ENCODE results near the gene LIAS. TPM values are rescaled to one million over a fixed set of nuclear protein-coding genes. Genes with fewer than 3 reads are reported as not detected.
"Not testable (repeated sequence)": the region's sequence is repeated elsewhere in the genome, so short reads cannot be mapped to it uniquely, and the experiment has no call there.

LIAS gene
- total RNA-seq, 1 experiment from 2014 or later, result 18.4 TPM

DNA sequence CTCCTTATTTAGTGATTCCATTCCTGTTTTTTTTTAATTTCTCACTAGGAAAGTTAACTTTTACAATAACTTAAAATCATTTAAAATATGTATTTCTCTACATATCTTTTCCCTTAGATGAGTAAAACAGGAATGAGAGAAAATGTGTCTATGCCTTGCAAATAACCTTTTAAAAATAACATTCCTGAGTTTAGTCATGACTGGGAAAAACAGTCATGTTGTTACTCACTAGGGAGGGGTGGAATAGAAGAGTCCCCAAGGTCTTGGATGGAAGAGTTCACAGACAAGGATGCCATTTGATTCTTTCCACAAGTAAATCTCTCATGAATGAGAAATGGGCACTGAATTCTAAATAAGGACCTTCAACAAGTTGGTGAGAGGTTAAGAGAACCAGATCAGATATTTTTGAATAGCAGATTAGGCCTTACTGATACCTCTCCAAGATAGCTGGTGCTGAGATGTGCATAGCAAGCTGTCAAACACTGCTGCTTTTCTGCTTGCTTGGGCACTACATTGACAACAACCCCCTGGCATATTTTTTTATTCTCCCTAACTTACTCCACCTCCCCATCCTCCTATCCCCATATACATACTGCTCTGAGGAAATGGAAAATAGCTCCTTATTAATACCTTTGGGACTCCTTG lies 43.3 kb downstream of the LIAS start:
- no peaks in the 10 kb centered on the region for H3K27me3 ChIP-seq (ENCODE audit: control insufficient read depth, insufficient read depth, low read length)
- no peak overlapping the region for H3K4me3 ChIP-seq (ENCODE audit: insufficient read depth, low read depth, low read length)
- no peak for DNase-seq
- peaks cover 21% of the 10 kb centered on the region for H3K36me3 ChIP-seq (replicated peaks; ENCODE audit: control insufficient read depth, insufficient read depth, low read length)

GRCh38 chr4:39502664-39503035 lies 43.8 kb downstream of the LIAS start:
- not testable (repeated sequence) for H3K4me3 ChIP-seq (ENCODE audit: insufficient read depth, low read depth, low read length); DNase-seq; H3K27me3 ChIP-seq (ENCODE audit: control insufficient read depth, insufficient read depth, low read length)
- H3K36me3 ChIP-seq (replicated peaks; ENCODE audit: control insufficient read depth, insufficient read depth, low read length), result peaks cover 24% of the 10 kb centered on the region

DNA sequence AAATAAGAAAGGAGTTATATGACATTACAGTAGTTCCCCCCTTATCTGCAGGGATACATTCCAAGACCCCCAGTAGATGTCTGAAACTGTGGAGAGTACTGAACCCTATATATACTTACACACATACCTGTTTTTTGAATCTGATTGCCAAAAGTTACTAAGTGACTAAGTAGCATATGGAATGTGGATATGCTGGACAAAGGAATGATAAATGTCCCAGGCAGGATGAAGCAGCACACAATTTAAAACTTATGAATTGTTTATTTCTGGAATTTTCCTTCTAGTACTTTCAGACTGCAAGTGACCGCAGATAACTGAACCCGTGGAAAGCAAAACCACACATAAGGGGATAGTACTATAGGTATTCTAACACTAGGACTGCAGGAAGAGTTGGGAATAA lies 45.7 kb downstream of the LIAS start:
- no peak for DNase-seq
- H3K36me3 ChIP-seq (replicated peaks; ENCODE audit: control insufficient read depth, insufficient read depth, low read length), result peaks cover 37% of the 10 kb centered on the region
- no peaks in the 10 kb centered on the region for H3K27me3 ChIP-seq (ENCODE audit: control insufficient read depth, insufficient read depth, low read length)
- H3K4me3 ChIP-seq (ENCODE audit: insufficient read depth, low read depth, low read length), result no peak overlapping the region

DNA sequence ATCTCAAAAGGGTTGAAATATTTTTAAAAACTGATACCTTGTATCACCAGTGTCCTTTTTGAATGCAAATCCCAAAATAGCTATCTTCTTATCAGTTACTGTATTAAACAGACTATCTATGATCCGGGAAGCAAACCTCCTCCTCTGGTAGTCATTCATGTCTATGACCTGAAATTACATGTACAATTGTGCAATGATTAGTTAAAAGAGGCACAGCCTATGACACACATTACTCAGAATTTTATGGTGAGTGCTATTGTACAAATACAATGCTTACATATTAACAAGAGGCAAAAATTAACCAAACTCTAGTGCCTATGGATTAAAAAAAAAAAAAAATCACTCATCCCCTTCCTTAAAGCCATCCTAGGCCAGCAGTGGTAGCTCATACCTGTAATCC lies 46.7 kb downstream of the LIAS start:
- Histone ChIP-seq H3K36me3 (replicated peaks; ENCODE audit: control insufficient read depth, insufficient read depth, low read length) (peaks cover 45% of the 10 kb centered on the region), H3K27me3 (ENCODE audit: control insufficient read depth, insufficient read depth, low read length) (no peaks in the 10 kb centered on the region), H3K4me3 (ENCODE audit: insufficient read depth, low read depth, low read length) (no peak overlapping the region)
- no peak for DNase-seq

- no peak for DNase-seq
- H3K36me3 ChIP-seq (replicated peaks; ENCODE audit: control insufficient read depth, insufficient read depth, low read length), result peaks cover 31% of the 10 kb centered on the region
- no peak overlapping the region for H3K4me3 ChIP-seq (ENCODE audit: insufficient read depth, low read depth, low read length)
- H3K27me3 ChIP-seq (ENCODE audit: control insufficient read depth, insufficient read depth, low read length), result no peaks in the 10 kb centered on the region
Measured at GRCh38 chr4:39510348-39510929, 51.6 kb downstream of the LIAS start.

DNA sequence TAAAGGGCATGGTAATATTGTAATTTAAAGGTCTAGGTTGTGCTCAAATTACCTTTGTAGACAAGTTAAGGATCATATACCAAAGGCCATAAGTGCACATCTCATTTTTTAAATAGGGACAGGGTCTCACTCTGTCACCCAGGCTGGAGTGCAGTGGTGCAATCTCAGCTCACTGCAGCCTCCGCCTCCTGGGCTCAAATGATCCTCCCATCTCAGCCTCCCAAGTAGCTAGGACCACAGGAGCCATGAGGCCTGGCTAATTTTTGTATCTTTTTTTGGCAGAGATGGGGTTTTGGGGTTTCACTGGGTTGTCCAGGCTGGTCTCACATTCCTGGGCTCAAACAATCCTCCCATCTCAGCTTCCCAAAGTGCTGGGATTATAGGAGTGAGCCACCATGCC lies 55.4 kb downstream of the LIAS start:
- H3K36me3 ChIP-seq (replicated peaks; ENCODE audit: control insufficient read depth, insufficient read depth, low read length), result peaks cover 16% of the 10 kb centered on the region
- H3K27me3 ChIP-seq (ENCODE audit: control insufficient read depth, insufficient read depth, low read length); DNase-seq; H3K4me3 ChIP-seq (ENCODE audit: insufficient read depth, low read depth, low read length): not testable (repeated sequence)

GRCh38 chr4:39514888-39515401 lies 56.1 kb downstream of the LIAS start:
- no peak for DNase-seq
- no peaks in the 10 kb centered on the region for H3K27me3 ChIP-seq (ENCODE audit: control insufficient read depth, insufficient read depth, low read length)
- no peak overlapping the region for H3K4me3 ChIP-seq (ENCODE audit: insufficient read depth, low read depth, low read length)
- H3K36me3 ChIP-seq (replicated peaks; ENCODE audit: control insufficient read depth, insufficient read depth, low read length), result peaks cover 10% of the 10 kb centered on the region

DNA sequence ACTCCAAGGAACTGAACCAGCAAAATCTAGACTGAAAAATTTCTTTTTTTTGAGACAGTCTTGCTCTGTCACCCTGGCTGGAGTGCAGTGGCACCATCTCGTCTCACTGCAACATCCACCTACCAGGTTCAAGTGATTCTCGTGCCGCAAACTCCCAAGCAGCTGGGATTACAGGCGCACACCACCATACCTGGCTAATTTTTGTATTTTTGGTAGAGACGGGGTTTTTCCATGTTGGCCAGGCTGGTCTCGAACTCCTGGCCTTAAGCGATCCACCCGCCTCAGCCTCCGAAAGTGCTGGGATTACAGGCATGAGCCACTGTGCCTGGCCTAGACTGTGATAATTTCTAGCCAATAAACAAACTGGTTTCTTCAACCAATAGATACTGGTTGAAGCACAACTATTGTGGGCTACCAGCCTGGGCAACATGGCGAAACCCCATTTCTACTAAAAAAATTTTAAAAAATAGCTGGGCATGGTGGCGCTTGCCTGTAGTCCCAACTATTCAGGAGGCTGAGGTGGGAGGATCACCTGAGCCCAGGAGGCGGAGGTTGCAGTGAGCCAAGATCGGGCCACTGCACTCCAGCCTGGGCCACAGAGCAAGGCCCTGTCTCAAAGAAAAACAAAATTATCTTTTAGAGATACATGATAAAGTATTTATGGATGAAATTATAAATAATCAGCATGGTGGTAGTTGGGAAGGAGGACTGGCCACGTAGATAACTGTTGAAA lies 57.0 kb downstream of the LIAS start:
- H3K27me3 ChIP-seq (ENCODE audit: control insufficient read depth, insufficient read depth, low read length); H3K36me3 ChIP-seq (replicated peaks; ENCODE audit: control insufficient read depth, insufficient read depth, low read length); DNase-seq: not testable (repeated sequence)

DNA sequence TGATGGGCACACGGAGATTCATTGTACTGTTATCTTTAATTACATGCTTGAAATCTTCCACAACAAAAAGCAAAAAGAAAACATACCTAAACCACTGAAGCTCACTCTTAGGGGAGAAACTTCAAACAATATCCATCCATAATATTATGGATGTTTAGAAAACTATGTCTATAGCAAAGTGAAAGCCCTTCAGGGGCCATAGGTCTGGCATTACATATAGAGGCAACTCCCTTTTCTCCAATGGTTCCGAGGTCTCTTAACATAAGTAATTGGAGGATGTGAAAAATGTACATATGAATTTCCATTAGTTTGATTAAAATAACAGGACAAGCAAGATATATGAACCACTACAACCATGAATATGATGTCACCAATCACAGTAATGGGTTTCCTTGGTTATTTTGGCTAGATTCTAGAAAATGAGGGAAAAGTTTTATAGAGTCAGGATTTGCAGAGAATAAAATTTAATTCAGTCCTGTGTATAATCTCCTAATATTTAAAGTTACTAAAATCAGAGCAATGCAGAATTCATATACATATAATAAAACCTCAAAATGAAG lies 57.6 kb downstream of the LIAS start:
- H3K36me3 ChIP-seq (replicated peaks; ENCODE audit: control insufficient read depth, insufficient read depth, low read length), result peaks cover 4% of the 10 kb centered on the region
- no peaks in the 10 kb centered on the region for H3K27me3 ChIP-seq (ENCODE audit: control insufficient read depth, insufficient read depth, low read length)
- H3K4me3 ChIP-seq (ENCODE audit: insufficient read depth, low read depth, low read length), result no peak overlapping the region
- no peak for DNase-seq

More for the DNA sequence above, 57.0 kb downstream of the LIAS start:
- not testable (repeated sequence) for H3K4me3 ChIP-seq (ENCODE audit: insufficient read depth, low read depth, low read length)

DNA sequence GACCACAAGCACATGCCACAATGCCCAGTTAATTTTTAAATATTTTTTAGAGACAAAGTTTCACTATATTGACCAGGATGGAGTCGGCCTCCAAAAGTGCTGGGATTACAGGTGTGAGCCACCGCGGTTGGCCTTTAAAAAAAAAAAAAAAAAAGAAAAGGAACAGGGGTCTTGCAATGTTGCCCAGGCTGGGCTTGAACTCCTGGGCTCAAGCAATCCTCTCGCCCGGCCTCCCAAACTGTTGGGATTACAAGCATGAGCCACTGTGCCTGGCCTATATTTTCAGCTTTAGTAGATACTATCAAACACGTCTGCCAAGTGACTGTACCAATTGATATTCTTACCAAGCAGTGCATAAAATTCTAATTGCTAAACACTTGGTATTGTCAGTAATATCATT lies 59.6 kb downstream of the LIAS start:
- Histone ChIP-seq H3K4me3 (ENCODE audit: insufficient read depth, low read depth, low read length) (no peak overlapping the region), H3K27me3 (ENCODE audit: control insufficient read depth, insufficient read depth, low read length) (no peaks in the 10 kb centered on the region), H3K36me3 (replicated peaks; ENCODE audit: control insufficient read depth, insufficient read depth, low read length) (peaks cover 2% of the 10 kb centered on the region)
- no peak for DNase-seq

GRCh38 chr4:39521253-39521919 lies 62.5 kb downstream of the LIAS start:
- peaks cover 2% of the 10 kb centered on the region for H3K36me3 ChIP-seq (replicated peaks; ENCODE audit: control insufficient read depth, insufficient read depth, low read length)
- DNase-seq, result no peak
- H3K27me3 ChIP-seq (ENCODE audit: control insufficient read depth, insufficient read depth, low read length), result no peaks in the 10 kb centered on the region
- no peak overlapping the region for H3K4me3 ChIP-seq (ENCODE audit: insufficient read depth, low read depth, low read length)

DNA sequence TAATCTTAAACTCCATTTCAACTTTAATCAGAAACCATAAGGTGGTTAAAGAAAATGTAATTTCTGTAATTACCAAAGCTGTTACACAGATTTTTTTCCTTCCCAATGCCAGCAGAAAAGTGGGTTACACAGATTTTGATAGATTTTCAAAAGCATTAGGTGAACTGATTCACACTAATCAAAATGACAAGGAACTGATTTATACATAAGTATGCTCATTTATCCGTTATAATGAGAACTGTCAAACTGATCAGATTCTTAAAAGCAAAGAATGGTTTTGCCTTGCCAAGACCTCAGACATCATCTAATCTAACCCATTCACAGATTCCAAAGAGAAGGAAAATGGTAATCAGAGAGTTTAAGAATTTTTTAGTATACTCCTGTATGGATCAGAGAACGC lies 63.2 kb downstream of the LIAS start:
- Histone ChIP-seq H3K4me3 (ENCODE audit: insufficient read depth, low read depth, low read length) (no peak overlapping the region), H3K27me3 (ENCODE audit: control insufficient read depth, insufficient read depth, low read length) (no peaks in the 10 kb centered on the region), H3K36me3 (replicated peaks; ENCODE audit: control insufficient read depth, insufficient read depth, low read length) (peaks cover 2% of the 10 kb centered on the region)
- no peak for DNase-seq

DNA sequence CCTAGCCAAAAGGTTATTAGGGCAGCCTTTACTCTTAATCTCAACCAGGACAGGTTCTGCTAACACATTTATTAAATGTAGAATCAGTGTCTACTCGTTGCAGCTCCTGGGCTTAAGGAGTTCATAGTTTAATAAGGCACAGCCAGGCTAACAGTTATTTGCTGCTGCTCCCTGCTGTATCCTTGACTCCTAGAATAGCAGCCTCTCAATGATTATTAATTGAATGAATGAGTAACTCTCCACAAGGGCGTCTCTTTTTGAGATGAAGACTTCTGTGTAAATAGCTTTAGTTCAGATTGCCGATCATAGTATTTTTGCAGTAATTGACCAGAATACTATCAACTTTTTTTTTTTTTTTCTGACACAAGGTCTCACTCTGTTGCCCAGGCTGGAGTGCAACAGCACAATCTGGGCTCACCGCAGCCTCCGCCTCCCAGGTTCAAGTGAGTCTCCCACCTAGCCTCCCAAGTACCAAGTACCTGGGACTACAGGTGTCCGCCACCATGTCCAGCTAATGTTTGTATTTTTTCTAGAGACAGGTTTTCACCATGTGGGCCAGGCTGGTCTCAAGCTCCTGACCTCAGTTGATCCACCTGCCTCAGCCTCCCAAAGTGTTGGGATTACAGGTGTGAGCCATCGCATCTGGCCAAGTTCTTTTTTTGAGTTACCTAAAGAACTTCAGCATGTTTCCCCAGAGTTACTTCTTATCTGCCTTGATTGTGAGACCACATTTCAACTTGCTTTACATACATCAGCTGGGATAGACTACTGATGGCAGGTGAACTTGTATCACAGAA lies 65.5 kb downstream of the LIAS start:
- H3K4me3 ChIP-seq (ENCODE audit: insufficient read depth, low read depth, low read length), result no peak overlapping the region
- no peak for DNase-seq
- H3K36me3 ChIP-seq (replicated peaks; ENCODE audit: control insufficient read depth, insufficient read depth, low read length), result no peaks in the 10 kb centered on the region; the same call in 1 of the 2 replicates
- no peaks in the 10 kb centered on the region for H3K27me3 ChIP-seq (ENCODE audit: control insufficient read depth, insufficient read depth, low read length)

Measured in H7 (cell line).